Loucy (cell line): Measurements from ENCODE around the gene CHRNA3.

Experiments
- EZH2phosphoT487 ChIP-seq: fragments of 200-600 bp; IDR thresholded peaks from 2 replicates; pipeline ENCODE4 v1.6.1; 2018; ENCODE audit warnings: antibody characterized with exemption, mild to moderate bottlenecking, moderate library complexity, borderline replicate concordance
- TF ChIP-seq, protein P1 (sequence below): fragments of 200-600 bp; sonication (generic); conservative IDR thresholded peaks from 2 replicates; pipeline ENCODE4 v1.5.1; 2014; ENCODE audit warnings: mild to moderate bottlenecking, antibody characterized with exemption, low read length

DNA sequence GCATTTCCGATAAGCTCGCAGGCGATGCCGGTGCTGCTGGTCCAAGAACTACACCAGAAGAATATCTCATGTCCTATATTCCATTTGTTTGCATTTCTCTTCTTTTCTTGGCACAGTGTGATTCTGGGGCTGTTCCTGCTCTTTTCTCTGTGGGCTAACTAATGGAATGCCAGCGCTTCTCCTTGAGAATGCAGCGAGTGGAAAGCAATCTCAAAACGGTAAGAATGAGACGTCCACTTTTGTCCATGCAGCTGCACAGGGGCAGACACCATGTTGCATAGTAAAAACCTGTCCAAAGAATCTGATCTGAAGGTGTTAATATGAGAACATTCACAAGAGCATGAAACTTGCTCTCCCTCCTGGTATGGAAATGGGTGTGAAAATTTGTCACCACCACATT lies 6.6 kb upstream of the CHRNA3 start:
- no peak for TF ChIP-seq EZH2phosphoT487
- TF ChIP-seq, protein P1, sequence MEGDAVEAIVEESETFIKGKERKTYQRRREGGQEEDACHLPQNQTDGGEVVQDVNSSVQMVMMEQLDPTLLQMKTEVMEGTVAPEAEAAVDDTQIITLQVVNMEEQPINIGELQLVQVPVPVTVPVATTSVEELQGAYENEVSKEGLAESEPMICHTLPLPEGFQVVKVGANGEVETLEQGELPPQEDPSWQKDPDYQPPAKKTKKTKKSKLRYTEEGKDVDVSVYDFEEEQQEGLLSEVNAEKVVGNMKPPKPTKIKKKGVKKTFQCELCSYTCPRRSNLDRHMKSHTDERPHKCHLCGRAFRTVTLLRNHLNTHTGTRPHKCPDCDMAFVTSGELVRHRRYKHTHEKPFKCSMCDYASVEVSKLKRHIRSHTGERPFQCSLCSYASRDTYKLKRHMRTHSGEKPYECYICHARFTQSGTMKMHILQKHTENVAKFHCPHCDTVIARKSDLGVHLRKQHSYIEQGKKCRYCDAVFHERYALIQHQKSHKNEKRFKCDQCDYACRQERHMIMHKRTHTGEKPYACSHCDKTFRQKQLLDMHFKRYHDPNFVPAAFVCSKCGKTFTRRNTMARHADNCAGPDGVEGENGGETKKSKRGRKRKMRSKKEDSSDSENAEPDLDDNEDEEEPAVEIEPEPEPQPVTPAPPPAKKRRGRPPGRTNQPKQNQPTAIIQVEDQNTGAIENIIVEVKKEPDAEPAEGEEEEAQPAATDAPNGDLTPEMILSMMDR: no peak
